ENCODE results near the gene SYNE3. TPM values are rescaled to one million over a fixed set of nuclear protein-coding genes. Genes with fewer than 3 reads are reported as not detected.

The SYNE3 gene
- total and polyA plus RNA-seq, 9 of the 15 experiments (the other 6 are each of a cell fraction or from before 2014, with no cell fraction given): 0.04 to 3.1 (median 0.55) TPM

- TF ChIP-seq LEF1 (IDR thresholded peaks at IDR 0.05): no peak
- TF ChIP-seq ZNF133 (CRISPR knock-in tag; IDR thresholded peaks at IDR 0.05): no peak
- peak; percentile 20; the same call in 1 of the 2 replicates for TF ChIP-seq BHLHE40 (IDR thresholded peaks at IDR 0.05; ENCODE audit: low read length)
- no peak for TF ChIP-seq TEAD2 (tag; IDR thresholded peaks at IDR 0.05)
- TF ChIP-seq CCAR2 (IDR thresholded peaks at IDR 0.05; ENCODE audit: low read depth, low read length): no peak
- TF ChIP-seq NCOR1 (IDR thresholded peaks at IDR 0.05): 0 out of 2 replicates have a peak, but pooled peaks have one; percentile 11
- TF ChIP-seq ATF7 (IDR thresholded peaks at IDR 0.05): peak; percentile 53; the same call in 1 of the 2 replicates
- TF ChIP-seq TAF15 (IDR thresholded peaks at IDR 0.05; ENCODE audit: low read depth, low read length): no peak
- no peak for TF ChIP-seq HBP1 (CRISPR knock-in tag; IDR thresholded peaks at IDR 0.05)
- no peak for TF ChIP-seq FOXA1 (IDR thresholded peaks at IDR 0.05; ENCODE audit: borderline replicate concordance)
- no peak for TF ChIP-seq FOXJ2 (tag; IDR thresholded peaks at IDR 0.05)
- TF ChIP-seq HEY1 (CRISPR knock-in tag; IDR thresholded peaks at IDR 0.05; ENCODE audit: borderline replicate concordance): no peak
- no peak for TF ChIP-seq NBN (IDR thresholded peaks at IDR 0.05; ENCODE audit: low read depth)
- TF ChIP-seq CXXC5 (CRISPR knock-in tag; IDR thresholded peaks at IDR 0.05): peak; percentile 36; the same call in 1 of the 2 replicates
- TF ChIP-seq FOXP4 (CRISPR knock-in tag; IDR thresholded peaks at IDR 0.05; ENCODE audit: borderline replicate concordance): no peak
- TF ChIP-seq FOXJ3 (CRISPR knock-in tag; IDR thresholded peaks at IDR 0.05): no peak
- TF ChIP-seq E4F1 (CRISPR knock-in tag; IDR thresholded peaks at IDR 0.05; ENCODE audit: borderline replicate concordance): no peak
- no peak for TF ChIP-seq CBX3 (IDR thresholded peaks at IDR 0.05; ENCODE audit: borderline replicate concordance in 1 of 2, low read length in 2 of 2)
- TF ChIP-seq ZSCAN32 (CRISPR knock-in tag; IDR thresholded peaks at IDR 0.05): no peak
- no peak for TF ChIP-seq ETV5 (CRISPR knock-in tag; IDR thresholded peaks at IDR 0.05; ENCODE audit: low read depth)
- TF ChIP-seq TEAD4 (IDR thresholded peaks at IDR 0.05; ENCODE audit: low read length): no peak
- TF ChIP-seq TEAD4 (CRISPR knock-in tag; IDR thresholded peaks at IDR 0.05; ENCODE audit: borderline replicate concordance): no peak
- no peak for TF ChIP-seq MTA1 (IDR thresholded peaks at IDR 0.05; ENCODE audit: borderline replicate concordance)
Measured at GRCh38 chr14:95526483-95527386, 10.3 kb upstream of the SYNE3 start (continued).
